GM13976 (cell line): ENCODE results near the gene ARPC4.
"Not testable (repeated sequence)": the region's sequence is repeated elsewhere in the genome, so short reads cannot be mapped to it uniquely, and the experiment has no call there.

Experiments
- DNase-seq: peaks from one replicate; pipeline ENCODE4 v3.0.0; 2012; ENCODE audit warnings: low spot score
- in situ Hi-C: fragments of 300-500 bp; cut with MboI; formaldehyde crosslinking; loops from one replicate; pipeline ENCODE4 v1.12.0; 2022; ENCODE audit warnings: low sequenced_read_pairs, mixed read lengths, inconsistent platforms; ENCODE audit not compliant: unreplicated experiment
- TF ChIP-seq, protein P1 (sequence below): IDR thresholded peaks from 2 replicates; pipeline ENCODE4 v1.5.1; 2012; ENCODE audit warnings: borderline replicate concordance, mild to moderate bottlenecking; ENCODE audit not compliant: insufficient read depth; ENCODE audit errors: extremely low read depth, missing control alignments, control extremely low read depth

ARPC4 gene

DNA sequence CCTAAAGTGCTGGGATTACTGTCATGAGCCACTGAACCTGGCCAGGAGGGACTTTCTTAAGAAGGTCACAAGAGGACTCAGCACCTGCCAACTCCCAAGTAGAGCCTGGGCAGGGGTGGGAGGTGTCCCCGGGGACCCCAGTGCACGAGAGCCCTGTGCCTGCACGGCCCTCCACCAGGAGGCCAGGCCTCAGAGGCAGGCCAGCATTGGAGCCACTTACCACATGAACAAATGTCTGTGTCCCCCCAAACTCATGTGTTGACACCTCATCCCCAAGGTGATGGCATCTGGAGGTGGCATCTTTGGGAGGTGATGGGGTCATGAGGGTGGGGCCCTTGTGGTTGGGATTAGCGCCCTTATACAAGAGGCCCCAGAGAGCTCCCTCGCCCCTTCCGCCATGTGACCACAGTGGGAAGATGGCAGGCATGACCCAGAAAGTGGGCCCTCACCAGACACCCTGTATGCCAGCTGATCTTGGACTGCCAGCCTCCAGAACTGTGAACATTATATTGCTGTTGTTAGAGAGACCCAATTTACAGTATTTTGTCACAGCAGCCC is 54.1 kb downstream of the ARPC4 start:
- DNase-seq: no peak
- TF ChIP-seq, protein P1, sequence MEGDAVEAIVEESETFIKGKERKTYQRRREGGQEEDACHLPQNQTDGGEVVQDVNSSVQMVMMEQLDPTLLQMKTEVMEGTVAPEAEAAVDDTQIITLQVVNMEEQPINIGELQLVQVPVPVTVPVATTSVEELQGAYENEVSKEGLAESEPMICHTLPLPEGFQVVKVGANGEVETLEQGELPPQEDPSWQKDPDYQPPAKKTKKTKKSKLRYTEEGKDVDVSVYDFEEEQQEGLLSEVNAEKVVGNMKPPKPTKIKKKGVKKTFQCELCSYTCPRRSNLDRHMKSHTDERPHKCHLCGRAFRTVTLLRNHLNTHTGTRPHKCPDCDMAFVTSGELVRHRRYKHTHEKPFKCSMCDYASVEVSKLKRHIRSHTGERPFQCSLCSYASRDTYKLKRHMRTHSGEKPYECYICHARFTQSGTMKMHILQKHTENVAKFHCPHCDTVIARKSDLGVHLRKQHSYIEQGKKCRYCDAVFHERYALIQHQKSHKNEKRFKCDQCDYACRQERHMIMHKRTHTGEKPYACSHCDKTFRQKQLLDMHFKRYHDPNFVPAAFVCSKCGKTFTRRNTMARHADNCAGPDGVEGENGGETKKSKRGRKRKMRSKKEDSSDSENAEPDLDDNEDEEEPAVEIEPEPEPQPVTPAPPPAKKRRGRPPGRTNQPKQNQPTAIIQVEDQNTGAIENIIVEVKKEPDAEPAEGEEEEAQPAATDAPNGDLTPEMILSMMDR: no peak
- in situ Hi-C loops: no loop called here

DNA sequence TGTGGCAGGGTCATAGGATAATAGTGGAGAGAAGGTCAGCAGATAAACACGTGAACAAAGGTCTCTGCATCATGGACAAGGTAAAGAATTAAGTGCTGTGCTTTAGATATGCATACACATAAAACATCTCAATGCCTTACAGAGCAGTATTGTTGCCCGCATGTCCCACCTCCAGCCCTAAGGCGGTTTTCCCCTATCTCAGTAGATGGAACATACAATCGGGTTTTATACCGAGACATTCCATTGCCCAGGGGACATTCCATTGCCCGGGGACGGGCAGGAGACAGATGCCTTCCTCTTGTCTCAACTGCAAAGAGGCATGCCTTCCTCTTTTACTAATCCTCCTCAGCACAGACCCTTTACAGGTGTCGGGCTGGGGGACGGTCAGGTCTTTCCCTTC is 55.0 kb downstream of the ARPC4 start:
- in situ Hi-C loops, DNase-seq: not testable (repeated sequence)

DNA sequence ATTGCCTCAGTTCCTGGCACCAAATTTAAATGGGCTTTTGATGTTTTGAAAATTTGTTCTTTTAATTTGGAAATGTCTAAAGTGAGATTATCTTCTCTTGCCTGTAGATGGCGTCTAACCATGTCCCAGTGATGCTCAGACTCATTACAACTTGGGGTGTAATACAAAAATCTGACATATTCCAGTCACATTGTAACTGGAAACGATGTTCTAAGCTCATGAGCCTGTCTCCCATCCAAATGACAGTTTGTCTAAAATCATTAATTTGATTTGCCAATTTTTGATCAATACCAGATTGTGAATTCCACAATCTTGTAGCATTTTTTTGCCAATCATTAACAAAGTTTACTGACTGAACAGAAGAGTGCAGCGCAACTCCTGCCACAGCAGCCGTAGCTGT is 56.0 kb downstream of the ARPC4 start:
- DNase-seq, in situ Hi-C loops: not testable (repeated sequence)
- TF ChIP-seq, protein P1: peak; percentile 23

DNA sequence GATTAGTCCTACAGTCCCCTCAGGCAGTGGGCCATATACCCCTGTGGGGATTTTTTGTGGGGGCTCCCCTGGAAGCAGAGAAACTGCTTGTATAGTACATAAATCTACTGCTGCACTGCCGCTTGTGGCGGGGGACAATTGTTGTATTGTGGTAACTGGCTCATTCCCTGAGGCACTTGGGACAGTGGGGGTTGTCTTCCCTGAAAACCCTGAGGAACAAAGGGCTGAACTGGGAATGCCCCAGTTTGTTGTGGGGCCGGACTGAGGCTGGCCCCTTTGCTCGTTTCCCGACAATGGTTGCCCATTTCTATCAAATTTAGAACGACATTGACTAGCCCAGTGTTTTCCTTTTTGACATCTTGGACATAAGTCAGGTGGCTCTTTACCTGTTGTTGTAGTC is 58.5 kb downstream of the ARPC4 start:
- in situ Hi-C loops, DNase-seq: not testable (repeated sequence)

DNA sequence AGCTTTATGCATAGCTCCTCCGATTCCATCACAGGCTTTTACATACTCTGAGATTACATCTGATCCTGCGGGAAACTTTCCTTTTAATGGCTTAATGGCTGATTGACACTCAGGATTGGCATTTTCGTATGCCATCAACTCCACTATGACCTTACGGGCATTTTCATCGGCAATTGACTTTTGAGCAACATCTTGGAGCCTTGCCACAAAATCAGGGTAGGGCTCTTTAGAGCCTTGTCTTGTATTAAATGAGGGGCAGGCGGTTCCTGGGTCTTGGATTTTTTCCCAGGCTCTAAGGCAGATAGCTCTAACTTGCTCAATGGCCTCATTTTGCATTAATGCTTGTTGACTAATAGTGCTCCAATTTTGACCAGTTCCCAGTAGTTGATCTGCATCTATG is 59.0 kb downstream of the ARPC4 start:
- DNase-seq, in situ Hi-C loops: not testable (repeated sequence)

DNA sequence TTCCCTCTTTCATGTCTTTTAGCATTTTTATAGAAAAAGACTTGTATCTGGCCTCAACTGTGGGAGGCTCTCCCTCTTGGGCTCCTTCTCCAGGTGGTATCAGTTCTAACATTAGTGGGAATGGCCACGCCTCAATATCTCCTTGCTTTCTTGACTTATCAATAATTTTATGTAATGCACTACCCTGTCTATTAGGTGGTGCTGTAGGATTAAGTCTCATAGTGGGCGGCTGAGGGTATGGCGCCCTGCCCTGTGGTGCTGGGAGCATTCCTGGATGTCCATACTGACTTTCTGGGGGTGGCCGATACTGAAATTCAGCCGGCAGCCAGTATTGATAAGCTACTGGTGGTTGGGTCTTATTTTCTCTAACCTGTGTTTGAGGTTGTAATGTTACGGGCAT is 59.6 kb downstream of the ARPC4 start:
- no peak for DNase-seq
- in situ Hi-C loops: no loop called here
- TF ChIP-seq, protein P1: no peak

DNA sequence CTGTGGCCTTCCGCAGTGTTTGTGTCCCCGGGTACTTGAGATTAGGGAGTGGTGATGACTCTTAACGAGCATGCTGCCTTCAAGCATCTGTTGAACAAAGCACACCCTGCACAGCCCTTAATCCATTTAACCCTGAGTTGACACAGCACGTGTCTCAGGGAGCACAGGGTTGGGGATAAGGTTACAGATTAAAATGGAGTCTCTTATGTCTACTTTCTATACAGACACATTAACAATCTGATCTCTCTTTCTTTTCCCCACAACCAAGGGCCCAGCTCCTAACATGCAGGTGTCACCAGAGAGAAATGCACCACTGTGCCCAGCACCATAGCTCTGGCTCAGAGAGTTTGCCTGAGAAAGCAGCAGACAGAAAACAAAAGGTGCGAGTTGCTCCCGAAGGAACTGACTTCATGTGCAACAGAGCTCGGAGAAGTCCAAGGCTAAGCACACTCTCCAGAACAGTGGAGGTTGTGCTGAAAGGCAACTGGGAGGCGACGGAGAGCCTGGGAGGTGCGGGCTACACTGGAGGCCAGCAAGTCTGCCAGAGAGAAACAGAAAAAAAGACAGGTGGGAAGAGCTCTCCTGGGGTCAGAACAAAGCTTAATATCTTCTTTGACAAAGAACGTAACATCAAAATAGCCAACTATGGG is 61.5 kb downstream of the ARPC4 start:
- DNase-seq, in situ Hi-C loops: not testable (repeated sequence)

DNA sequence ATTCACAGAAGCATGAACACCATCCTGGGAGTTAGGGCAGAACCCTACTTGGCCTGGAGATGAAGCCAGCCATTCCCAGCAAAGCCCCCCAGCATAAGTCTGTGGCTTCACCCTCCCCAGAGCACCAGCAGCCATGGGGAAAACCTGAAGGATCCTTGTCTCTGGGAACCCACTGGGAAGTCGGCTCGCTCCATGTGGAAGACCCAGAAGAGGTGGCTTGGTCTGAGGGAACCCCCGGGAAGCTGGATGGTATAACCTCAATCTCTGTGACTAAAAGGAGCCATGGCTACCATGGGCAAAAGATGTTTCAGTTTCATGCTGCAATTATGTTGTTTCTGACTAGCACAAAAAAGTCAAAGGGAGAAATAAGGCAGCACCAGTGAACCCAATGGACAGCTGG is 62.7 kb downstream of the ARPC4 start:
- no peak for DNase-seq
- TF ChIP-seq, protein P1: no peak
- in situ Hi-C loops: no loop called here
